SIG-M5 (cell line): ENCODE measurements around the gene RRP1B.
A peak's percentile ranks its signal among the peaks of the same experiment; 100 is the strongest.
"Not testable (repeated sequence)": the region's sequence is repeated elsewhere in the genome, so short reads cannot be mapped to it uniquely, and the experiment has no call there.

Experiments used
- DNase-seq: peaks from one replicate; lab custom pipeline; 2025; lab: John Stamatoyannopoulos, UW

The RRP1B gene

DNA sequence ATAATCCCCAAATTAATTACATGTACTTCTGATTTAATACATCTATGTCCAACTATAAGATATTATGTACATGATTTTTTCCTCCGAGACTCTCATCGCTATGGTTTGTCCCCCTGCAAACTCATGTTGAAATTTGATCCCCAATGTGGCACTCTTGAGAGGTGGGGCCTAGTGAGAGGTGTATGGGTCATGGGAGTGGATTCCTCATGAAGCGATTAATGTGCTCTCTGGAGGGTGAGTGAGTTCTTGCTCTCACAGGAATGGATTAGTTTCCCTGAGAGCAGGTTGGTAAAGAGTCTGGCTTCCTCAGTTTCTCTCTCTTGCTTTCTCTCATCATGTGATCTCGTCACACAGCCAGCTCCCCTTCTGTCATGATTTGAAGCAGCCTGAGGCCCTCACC, 16.2 kb upstream of the RRP1B start:
- DNase-seq = no peak

GRCh38 chr21:43644071-43644470, 15.3 kb upstream of the RRP1B start:
- DNase-seq = no peak

DNA sequence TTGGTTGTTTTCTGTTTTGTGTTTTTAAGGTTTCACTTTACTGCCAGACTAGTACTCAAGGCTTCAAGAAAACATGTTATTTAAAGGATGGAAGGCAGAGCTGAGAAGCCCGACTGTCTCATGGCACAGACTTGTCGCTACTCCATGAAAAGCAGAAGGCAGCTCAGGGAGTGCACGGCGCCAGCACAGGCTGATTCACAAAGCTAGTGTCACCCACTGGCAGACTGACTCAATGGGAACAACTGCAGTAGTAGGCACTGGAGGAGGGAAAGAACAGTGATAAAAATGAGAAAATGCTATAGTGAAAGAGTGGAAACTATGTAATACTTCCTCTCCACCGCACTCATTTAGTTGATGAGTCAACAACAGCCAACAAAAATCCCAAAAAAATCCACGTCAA, 14.8 kb upstream of the RRP1B start:
- DNase-seq = no peak

DNA sequence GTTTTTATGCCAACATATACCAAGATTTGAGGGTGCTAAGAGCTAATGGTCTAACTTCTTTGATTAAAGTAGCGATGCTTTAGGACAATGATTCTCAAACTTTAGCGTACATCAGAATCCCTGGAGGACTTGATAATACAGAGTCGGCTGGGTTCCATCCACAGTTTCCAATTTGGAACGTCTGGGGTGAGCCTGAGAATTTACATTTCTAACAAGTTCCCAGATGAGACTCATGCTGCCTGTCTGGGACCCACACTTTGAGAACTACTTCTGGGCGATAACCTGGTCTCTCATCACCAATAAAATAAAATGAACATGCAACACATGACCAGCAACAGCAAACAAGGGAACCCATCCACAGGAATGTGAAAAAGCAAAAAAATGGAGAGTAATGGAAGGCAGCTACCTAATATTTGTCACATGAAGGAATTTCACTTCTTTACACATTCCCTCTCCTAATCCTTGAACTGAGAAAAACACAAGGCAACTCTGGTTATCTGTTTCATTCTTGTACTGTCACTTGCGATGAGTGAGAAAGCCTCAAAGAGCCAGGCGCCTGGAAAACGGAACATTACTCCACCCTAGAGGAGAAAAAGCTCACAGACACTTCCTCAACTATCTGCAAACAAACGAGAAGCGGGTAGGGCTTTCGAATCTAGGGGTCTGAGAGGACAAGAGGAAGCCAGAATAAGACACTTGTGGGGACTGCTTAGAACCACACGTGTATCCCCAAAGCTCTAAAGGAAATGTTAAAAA, 14.0 kb upstream of the RRP1B start:
- peak; percentile 80 for DNase-seq

DNA sequence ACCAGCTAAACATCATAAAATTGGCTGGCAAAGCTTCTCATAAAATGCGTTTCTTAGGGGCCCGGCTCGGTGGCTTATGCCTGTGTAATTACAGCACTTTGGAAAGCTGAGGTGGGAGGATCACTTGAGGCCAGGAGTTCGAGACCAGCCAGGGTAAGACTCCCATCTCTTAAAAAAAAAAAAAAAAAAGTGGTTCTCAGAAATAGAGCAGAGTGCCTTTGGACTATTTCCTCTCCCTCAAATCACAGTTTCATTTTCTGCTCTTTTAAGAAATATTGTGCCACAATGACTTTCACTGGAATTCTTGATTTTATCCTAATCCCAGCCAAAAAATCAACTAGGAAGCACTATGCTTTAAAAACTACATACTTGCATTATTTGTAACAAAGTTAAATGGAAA, 13.4 kb upstream of the RRP1B start:
- no peak for DNase-seq

GRCh38 chr21:43646550-43647260, 12.7 kb upstream of the RRP1B start:
- peak; percentile 52 for DNase-seq

DNA sequence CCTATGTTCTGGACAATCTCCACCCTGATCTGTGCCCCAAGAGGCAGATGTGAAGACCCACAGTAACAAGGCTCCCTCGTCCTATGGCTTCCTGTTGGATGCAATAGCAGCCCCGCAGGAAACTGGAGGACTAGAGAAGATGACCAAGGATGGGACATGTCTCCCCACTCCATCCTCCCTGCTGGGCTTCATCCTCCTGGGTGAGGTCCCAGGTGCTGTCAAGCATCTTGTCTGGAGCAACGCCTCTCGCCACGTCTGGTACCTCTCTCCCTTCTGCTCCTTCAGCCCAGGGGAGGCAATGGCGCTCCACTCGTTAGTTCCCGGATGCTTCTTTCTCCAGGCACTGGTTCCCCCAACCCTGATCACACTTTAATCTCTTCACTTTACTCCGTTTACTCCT, 11.2 kb upstream of the RRP1B start:
- no peak for DNase-seq

DNA sequence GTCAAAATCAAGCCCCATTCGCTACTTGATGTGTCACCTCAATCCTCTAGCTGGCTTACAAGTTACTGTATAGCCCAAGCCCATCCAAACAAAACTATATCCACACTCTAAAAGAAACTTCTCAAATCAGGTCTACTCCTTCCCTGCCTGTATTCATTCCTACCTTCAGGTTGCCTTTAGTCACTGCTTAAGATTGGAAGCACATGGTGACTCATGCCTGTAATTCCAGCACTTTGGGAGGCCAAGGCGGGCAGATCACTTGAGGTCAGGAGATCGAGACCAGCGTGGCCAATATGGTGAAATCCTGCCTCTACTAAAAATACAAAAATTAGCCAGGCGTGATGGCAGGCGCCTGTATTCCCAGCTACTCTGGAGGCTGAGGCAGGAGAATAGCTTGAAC, 7.4 kb upstream of the RRP1B start:
- not testable (repeated sequence) for DNase-seq

DNA sequence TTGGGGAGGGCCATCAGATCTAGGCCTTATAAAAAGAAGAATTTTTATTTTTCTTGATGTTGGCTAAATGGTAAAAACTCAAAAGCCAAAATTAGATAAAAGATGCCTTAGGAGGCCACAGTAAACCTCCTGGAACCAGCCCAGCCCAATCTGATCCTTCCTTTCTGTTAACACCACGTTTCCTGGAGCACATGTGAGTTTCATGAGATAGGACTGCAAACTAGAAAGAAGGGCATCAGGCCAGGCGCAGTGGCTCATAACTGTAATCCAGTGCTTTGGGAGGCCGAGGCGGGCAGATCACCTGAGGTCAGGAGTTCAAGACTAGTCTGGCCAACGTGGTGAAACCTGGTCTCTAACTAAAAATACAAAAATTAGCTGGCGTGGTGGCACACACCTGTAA, 6.7 kb upstream of the RRP1B start:
- DNase-seq = no peak

- no peak for DNase-seq
Observed at GRCh38 chr21:43653626-43654025, 5.7 kb upstream of the RRP1B start.

DNA sequence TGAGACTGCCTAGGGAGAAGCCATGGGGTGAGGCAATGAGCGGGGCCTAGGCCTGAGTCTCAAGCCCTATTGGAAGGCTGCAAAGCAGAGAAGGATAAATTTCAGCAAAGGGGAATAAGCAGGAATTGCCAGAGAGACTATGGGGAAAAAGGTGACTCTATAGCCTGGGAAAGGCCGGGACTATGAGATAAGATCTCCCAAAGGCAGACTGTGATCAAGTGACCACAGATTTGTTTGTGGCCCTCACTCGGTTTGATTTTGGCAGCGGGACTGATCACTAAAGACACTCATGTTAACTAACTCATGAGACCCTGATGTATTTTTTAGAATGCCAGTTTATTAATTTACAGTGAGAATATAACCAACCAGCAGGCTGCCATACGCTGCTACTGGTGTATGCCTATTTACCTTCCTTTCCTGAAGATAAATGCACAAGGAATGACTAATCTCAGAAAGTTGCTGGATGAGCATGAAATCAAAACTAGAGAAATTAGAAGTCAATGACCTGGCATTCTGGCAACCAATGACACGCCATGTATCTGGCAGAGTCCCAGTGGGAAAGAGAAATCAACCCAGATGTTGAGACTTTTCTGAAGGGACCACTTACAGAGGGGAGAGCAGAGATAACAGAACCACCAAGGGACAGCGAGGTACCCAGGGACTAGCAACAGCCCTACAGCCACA, 4.4 kb upstream of the RRP1B start:
- DNase-seq = no peak

DNA sequence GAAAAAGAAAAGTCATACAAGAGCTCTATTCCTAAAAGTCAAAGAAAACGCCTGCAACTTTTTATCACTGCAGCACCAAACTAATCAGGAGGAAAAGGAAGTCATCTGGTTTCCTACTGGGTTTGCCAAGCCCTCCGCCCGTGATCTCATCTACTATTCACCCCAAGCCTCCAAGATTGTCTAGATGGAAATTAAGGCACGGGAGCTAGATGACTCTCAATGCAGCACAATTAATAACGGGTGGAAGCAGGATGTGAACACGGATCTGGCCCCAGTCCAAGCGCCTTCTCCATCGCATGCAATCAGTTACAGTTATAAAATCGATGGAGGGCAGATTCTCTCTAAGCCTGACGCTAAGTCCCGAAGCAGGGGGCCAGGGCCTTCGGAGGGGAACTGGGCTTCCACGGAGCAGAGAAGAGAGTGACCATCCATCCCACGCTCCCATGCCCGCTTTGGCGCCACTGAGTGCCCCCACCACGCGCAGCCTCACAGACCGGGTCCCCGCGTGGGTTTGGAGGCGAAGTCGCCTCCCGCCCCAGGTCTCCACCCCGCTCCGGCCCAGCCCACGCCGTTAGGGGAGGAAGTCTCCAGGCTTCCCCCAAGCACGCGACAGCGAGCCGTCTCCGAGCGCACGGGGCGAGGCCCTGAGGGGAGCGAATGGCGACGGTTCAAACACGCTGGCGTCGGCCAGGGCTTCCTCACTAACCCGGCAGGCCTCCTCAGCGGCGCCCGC, 1.8 kb upstream of the RRP1B start:
- DNase-seq = no peak

DNA sequence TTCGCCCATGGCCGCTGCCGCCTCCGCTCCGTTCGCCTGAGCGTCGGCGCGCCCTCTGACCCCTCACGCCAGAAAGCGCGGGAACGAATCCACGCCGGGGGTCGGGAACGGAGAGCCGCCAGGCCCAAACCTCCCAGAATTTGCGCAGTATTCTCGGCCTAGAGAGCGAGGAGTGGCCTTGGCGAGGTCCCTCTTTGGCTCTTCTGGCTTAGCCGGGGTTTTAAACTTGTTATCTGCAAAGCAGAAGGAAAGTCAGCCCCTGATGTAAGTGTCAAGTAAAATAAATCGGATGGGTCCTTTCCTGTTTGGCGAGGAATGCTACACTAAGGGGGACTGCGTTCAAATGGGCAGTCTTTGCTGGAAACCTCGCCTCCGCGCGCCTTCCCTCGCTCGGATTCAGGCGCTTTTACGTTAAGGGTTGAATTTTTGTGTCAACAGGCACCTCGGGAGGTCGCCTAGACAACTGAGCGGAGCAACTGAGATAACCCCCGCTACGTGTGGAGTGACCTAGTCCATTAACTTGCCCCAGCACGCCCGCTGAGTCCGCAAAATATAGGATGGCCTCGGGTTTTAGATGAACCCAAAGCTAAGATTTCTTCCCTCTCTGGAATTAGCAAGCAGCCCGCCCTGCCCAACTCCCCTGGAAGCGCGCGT, 1.1 kb upstream of the RRP1B start:
- no peak for DNase-seq

DNA sequence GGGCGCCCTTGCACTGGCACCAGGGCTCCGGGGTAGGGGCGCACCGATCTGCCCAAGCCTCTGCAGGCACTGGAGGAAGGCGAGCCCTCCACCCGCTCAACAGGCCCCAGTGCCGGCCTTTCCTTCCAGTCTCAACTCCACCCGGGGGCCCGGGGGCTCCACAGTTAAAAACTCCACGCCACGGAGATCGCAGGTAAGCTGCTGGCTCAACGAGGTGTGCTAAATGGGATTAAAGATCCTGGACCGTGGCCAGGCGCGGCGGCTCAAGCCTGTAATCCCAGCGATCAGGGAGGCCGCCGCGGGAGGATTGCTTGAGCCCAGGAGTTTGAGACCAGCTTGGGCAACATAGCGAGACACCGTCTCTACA, 608 bp upstream of the RRP1B start:
- DNase-seq = no peak

DNA sequence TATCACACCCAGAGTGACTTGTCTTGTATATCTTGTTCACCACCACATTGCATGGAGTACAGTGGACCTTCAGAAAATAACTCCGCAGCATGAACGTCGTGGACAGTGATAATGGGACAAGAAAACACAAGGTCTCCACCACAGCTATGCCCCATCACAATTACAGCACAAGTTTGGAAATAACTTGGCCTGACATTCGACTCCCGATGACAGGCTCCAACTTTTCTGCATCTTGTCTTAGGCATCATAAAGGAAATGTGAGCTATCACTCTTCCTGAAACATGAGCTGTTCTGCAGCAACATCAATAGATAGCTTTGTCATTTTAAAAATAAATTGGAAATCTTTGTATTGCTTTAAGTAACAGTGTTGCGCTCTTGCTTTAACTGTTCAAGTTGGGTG, 2.9 kb downstream of the RRP1B start:
- no peak for DNase-seq

- no peak for DNase-seq
Observed at GRCh38 chr21:43663033-43663432, 3.7 kb downstream of the RRP1B start.

GRCh38 chr21:43664358-43664757, 5.0 kb downstream of the RRP1B start:
- DNase-seq = no peak

DNA sequence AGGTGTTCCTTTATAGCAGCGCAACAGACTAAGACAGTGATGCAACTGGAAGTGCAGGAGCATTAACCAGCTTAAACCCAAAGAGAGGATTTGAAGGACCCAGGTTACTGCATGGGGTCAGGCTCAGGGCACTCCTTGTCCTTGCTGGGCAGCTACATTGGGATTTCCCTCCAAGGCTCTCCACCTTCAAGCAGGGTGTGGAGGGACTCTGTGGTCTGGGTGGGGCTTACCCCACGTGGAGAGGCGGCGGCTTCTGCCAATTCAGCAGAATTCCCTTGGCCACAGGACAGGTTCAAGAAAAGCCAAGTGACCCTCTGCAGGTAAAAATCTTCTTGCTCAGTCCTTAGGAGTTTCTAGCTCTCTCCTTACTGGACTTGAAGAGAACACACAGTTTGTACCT, 6.5 kb downstream of the RRP1B start:
- DNase-seq = no peak

DNA sequence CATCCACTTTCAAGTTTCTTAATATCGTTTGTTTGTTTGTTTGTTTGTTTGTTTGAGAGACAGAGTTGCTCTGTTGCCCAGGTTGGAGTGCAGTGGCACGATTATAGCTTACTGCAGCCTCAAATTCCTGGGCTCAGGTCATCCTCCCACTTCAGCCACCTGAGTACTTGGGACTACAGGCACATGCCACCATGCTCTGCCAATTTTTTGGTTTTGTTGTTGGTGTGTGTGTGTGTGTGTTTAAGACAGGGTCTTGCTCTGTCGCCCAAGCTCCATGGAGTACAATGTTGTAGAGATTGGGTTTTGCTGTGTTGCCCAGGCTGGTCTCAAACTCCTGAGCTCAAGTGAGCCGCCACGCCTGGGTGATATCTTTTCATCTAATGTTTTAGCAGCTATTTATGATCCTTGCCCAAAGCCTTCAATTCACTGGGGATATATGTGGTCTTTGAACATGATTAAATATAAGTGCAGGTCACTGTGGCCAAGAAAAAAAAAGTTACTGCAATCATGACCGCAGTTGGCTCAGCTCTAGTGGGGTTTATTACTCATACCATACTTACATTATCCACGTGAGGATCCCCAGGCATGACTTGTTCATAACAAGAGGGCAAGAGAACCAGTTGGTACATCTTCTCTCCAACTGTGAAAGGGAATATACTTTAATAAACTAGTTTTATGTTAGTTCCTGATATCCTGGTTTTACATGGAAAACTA, 8.0 kb downstream of the RRP1B start:
- DNase-seq = peak; percentile 33

- DNase-seq = no peak
Observed at GRCh38 chr21:43669828-43670605, 10.7 kb downstream of the RRP1B start.

DNA sequence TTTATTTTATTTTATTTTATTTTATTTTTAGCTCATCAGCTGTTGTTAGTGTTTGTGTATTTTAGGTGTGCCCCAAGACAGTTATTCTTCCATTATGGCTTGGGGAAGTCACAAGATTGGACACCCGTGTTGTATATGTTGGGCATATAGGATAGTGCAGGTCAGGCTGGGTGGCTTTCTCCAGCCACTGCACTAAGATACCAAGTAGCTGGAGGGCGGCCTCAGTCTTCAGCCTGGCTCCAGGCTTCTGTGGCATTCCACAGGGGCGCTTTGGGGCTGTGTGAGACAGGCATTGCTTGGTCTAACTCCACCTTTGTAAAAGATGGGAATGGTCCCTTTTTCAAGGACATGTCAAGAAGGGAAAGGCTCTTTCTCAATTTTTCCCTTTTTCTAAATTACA, 16.5 kb downstream of the RRP1B start:
- DNase-seq = no peak
